H54 (cell line): ENCODE measurements around the gene DMRTB1.

Experiments
- DNase-seq: peaks from one replicate; pipeline ENCODE4 v3.0.0; 2011; ENCODE audit warnings: low spot score, mixed read lengths; ENCODE audit not compliant: insufficient read length
- FAIRE-seq: peaks from 3 replicates; lab custom pipeline; 2011; peaks lifted over from hg19 to GRCh38; lab: Jason Lieb, UNC
- POLR2A ChIP-seq: IDR thresholded peaks from 2 replicates; pipeline ENCODE4 v1.6.1; 2011; ENCODE audit warnings: low read depth, mild to moderate bottlenecking, low read length

The DMRTB1 gene

GRCh38 chr1:53508056-53508990 is 49.1 kb downstream of the DMRTB1 start:
- no peak for TF ChIP-seq POLR2A
- DNase-seq (no peak), FAIRE-seq (no peak)

- FAIRE-seq (peak; percentile 85), DNase-seq (peak; percentile 97)
- TF ChIP-seq POLR2A: no peak
These were observed 49.9 kb downstream of the DMRTB1 start for GRCh38 chr1:53508991-53509666.

GRCh38 chr1:53509775-53510174 is 50.6 kb downstream of the DMRTB1 start:
- TF ChIP-seq POLR2A: no peak
- FAIRE-seq (no peak), DNase-seq (no peak)

GRCh38 chr1:53510215-53510614 is 51.0 kb downstream of the DMRTB1 start:
- DNase-seq: no peak
- no peak for TF ChIP-seq POLR2A
- no peak for FAIRE-seq

GRCh38 chr1:53511323-53511932 is 52.2 kb downstream of the DMRTB1 start:
- DNase-seq: no peak
- FAIRE-seq: no peak
- TF ChIP-seq POLR2A: no peak

GRCh38 chr1:53511933-53512806 is 53.0 kb downstream of the DMRTB1 start:
- DNase-seq (no peak), FAIRE-seq (no peak)
- no peak for TF ChIP-seq POLR2A

- no peak for FAIRE-seq
- TF ChIP-seq POLR2A: no peak
- DNase-seq: no peak
These were observed 53.9 kb downstream of the DMRTB1 start for GRCh38 chr1:53512807-53513755.

GRCh38 chr1:53513846-53514245 is 54.6 kb downstream of the DMRTB1 start:
- no peak for FAIRE-seq

GRCh38 chr1:53514436-53514835 is 55.2 kb downstream of the DMRTB1 start:
- FAIRE-seq (no peak), DNase-seq (no peak)
- no peak for TF ChIP-seq POLR2A

More at GRCh38 chr1:53513846-53514245, 54.6 kb downstream of the DMRTB1 start:
- no peak for TF ChIP-seq POLR2A
- DNase-seq: no peak

GRCh38 chr1:53516181-53516580 is 57.0 kb downstream of the DMRTB1 start:
- DNase-seq (no peak), FAIRE-seq (no peak)
- no peak for TF ChIP-seq POLR2A
